K562 (cell line): Measurements from ENCODE around the gene BANF2.

Experiments used
- CTCF ChIP-seq, 3 experiments: IDR thresholded peaks in 2 of 3; conservative IDR thresholded peaks in 1 of 3; 2 replicates each; pipeline ENCODE4 v1.5.1; 2011 to 2012; ENCODE audit warnings: low read length in 3 of 3, mild to moderate bottlenecking in 3 of 3, control low read depth in 2 of 3, improper control_type of control experiment in 1 of 3, inconsistent platforms in 1 of 3, low read depth in 1 of 3, mixed read lengths in 1 of 3, moderate library complexity in 1 of 3; ENCODE audit not compliant: insufficient read depth in 2 of 3
- EP300 ChIP-seq: IDR thresholded peaks from 2 replicates; pipeline ENCODE4 v1.6.1; 2012; ENCODE audit warnings: low read length, improper control_type of control experiment
- HNRNPL ChIP-seq: fragments of 200-400 bp; formaldehyde crosslinking; IDR thresholded peaks from 2 replicates; pipeline ENCODE4 v1.6.1; 2017; ENCODE audit warnings: low read depth, mild to moderate bottlenecking, low read length
- YY1 ChIP-seq, 3 experiments: IDR thresholded peaks; 2 replicates each; pipeline ENCODE4 v1.6.1; 2011; ENCODE audit warnings: low read length in 2 of 3, mild to moderate bottlenecking in 2 of 3, moderate library complexity in 2 of 3, borderline replicate concordance in 1 of 3, control low read depth in 1 of 3, low read depth in 1 of 3; ENCODE audit not compliant: insufficient read depth in 3 of 3, insufficient replicate concordance in 2 of 3, control insufficient read depth in 1 of 3, insufficient read length in 1 of 3; ENCODE audit errors: extremely low read depth in 1 of 3
- ZZZ3 ChIP-seq: fragments of 450-650 bp; IDR thresholded peaks from 2 replicates; pipeline ENCODE4 v1.6.1; 2016; ENCODE audit warnings: antibody characterized with exemption, mild to moderate bottlenecking, moderate library complexity

GRCh38 chr20:17708675-17709360 lies 9.1 kb downstream of the BANF2 start:
- TF ChIP-seq EP300, result no peak
- no peak for TF ChIP-seq CTCF (IDR thresholded peaks at IDR 0.05 in 2 of 3, conservative IDR thresholded peaks at IDR 0.05 in 1 of 3; ENCODE audit: insufficient read depth in 2 of 3, low read depth in 1 of 3, low read length in 3 of 3)
- no peak for TF ChIP-seq ZZZ3
- TF ChIP-seq HNRNPL, result no peak
- TF ChIP-seq YY1 (IDR thresholded peaks at IDR 0.05; ENCODE audit: borderline replicate concordance in 1 of 3, control insufficient read depth in 1 of 3, extremely low read depth in 1 of 3, insufficient read depth in 3 of 3, insufficient read length in 1 of 3, insufficient replicate concordance in 2 of 3, low read depth in 1 of 3, low read length in 2 of 3), result no peak
